Smooth muscle cell (in vitro differentiated cells): ENCODE measurements around the gene TEAD4. TPM values are rescaled to one million over a fixed set of nuclear protein-coding genes. Genes with fewer than 3 reads are reported as not detected.

Experiments used
- DNase-seq: peaks from one replicate; lab custom pipeline; 2025; ENCODE audit not compliant: unreplicated experiment; lab: John Stamatoyannopoulos, UW
- H2AFZ ChIP-seq: fragments of 200-600 bp; sonication (generic); 2 replicates; pipeline ENCODE4 v1.6.0; 2016; ENCODE audit warnings: antibody characterized with exemption, low read depth, mild to moderate bottlenecking
- H3F3A ChIP-seq: fragments of 200-600 bp; sonication (generic); 2 replicates; pipeline ENCODE4 v1.6.0; 2017; ENCODE audit warnings: antibody characterized with exemption, low read depth
- H3K27ac ChIP-seq: fragments of 200-600 bp; sonication (generic); 2 replicates; pipeline ENCODE4 v1.5.1; 2016; ENCODE audit warnings: low read depth, mild to moderate bottlenecking
- H3K27me3 ChIP-seq: fragments of 200-600 bp; sonication (generic); 2 replicates; pipeline ENCODE4 v1.6.1; 2016; ENCODE audit warnings: low read depth, mild to moderate bottlenecking
- H3K36me3 ChIP-seq: fragments of 200-600 bp; sonication (generic); 2 replicates; pipeline ENCODE4 v1.5.1; 2016; ENCODE audit warnings: low read depth
- H3K4me1 ChIP-seq: fragments of 200-600 bp; sonication (generic); 2 replicates; pipeline ENCODE4 v1.5.1; 2016; ENCODE audit warnings: low read depth
- H3K4me2 ChIP-seq: fragments of 200-600 bp; sonication (generic); 2 replicates; pipeline ENCODE4 v1.6.0; 2016; ENCODE audit warnings: mild to moderate bottlenecking
- H3K4me3 ChIP-seq: fragments of 200-600 bp; sonication (generic); 2 replicates; pipeline ENCODE4 v1.5.1; 2016; ENCODE audit warnings: mild to moderate bottlenecking
- H3K79me2 ChIP-seq: fragments of 200-600 bp; sonication (generic); 2 replicates; pipeline ENCODE4 v1.6.0; 2016; ENCODE audit warnings: low read depth, mild to moderate bottlenecking
- H3K9ac ChIP-seq: fragments of 200-600 bp; sonication (generic); 2 replicates; pipeline ENCODE4 v1.6.0; 2016; ENCODE audit warnings: low read depth
- H3K9me3 ChIP-seq: fragments of 200-600 bp; sonication (generic); replicated peaks from 2 replicates; pipeline ENCODE4 v1.5.1; 2016; ENCODE audit warnings: low read depth
- H4K20me1 ChIP-seq: fragments of 200-600 bp; sonication (generic); 2 replicates; pipeline ENCODE4 v1.6.0; 2016; ENCODE audit warnings: low read depth
- CTCF ChIP-seq: fragments of 200-600 bp; sonication (generic); IDR thresholded peaks from 2 replicates; pipeline ENCODE4 v1.5.1; 2017; ENCODE audit warnings: borderline replicate concordance, mild to moderate bottlenecking, antibody characterized with exemption; ENCODE audit not compliant: insufficient read depth, poor library complexity, severe bottlenecking
- WGBS: methylation state at CpG from one replicate; pipeline ENCODE4 v1.1.7; 2016; ENCODE audit warnings: low lambda C conversion rate; 5-methylcytosine and 5-hydroxymethylcytosine counted together
- polyA plus RNA-seq: library from polyadenylated mRNA; unstranded; fragments of >200 nt; fragmentation: Nextera tagmentation; extraction: Ambion mirVana; gene quantifications from 2 replicates; pipeline ENCODE4 v1.2.1, GENCODE V29; 2016
- total RNA-seq: library from RNA; depleted of rRNA; stranded (reverse); fragments of >200 nt; gene quantifications from 2 replicates; pipeline ENCODE4 v1.2.3, GENCODE V29; 2014

The TEAD4 gene
- total and polyA plus RNA-seq, 2 experiments from 2014 or later, result 12.0 to 14.3 TPM

GRCh38 chr12:2957816-2958431 lies 1.3 kb upstream of the TEAD4 start:
- DNase-seq, result no peak
- no peak overlapping the region for H3K9ac ChIP-seq
- no peak overlapping the region for H3K27ac ChIP-seq
- WGBS, result 73% methylated on average over 11 of the region's 11 CpGs
- H3K27me3 ChIP-seq, result no peaks in the 10 kb centered on the region
- H3K79me2 ChIP-seq, result no peaks in the 10 kb centered on the region
- H3K9me3 ChIP-seq, result no peaks in the 10 kb centered on the region
- H2AFZ ChIP-seq, result no peak overlapping the region
- H4K20me1 ChIP-seq, result peaks cover 17% of the 10 kb centered on the region
- peaks cover 29% of the 10 kb centered on the region for H3K4me1 ChIP-seq
- H3K4me2 ChIP-seq, result peak overlapping the region; percentile 91
- H3K36me3 ChIP-seq, result no peaks in the 10 kb centered on the region
- peak overlapping the region; percentile 73 for H3K4me3 ChIP-seq
- H3F3A ChIP-seq, result peaks cover 18% of the 10 kb centered on the region
- TF ChIP-seq CTCF, result no peak

- H3K27ac ChIP-seq, result peak overlapping the region; percentile 70
- no peak for TF ChIP-seq CTCF
- peak overlapping the region; percentile 54 for H2AFZ ChIP-seq
- peaks cover 24% of the 10 kb centered on the region for H4K20me1 ChIP-seq
- H3K9ac ChIP-seq, result no peak overlapping the region
- 1% methylated on average over 27 of the region's 48 CpGs for whole genome bisulfite sequencing
- DNase-seq, result peak; percentile 52
- H3K4me2 ChIP-seq, result peak overlapping the region; percentile 91
- H3K79me2 ChIP-seq, result no peaks in the 10 kb centered on the region
- no peaks in the 10 kb centered on the region for H3K9me3 ChIP-seq
- H3K27me3 ChIP-seq, result no peaks in the 10 kb centered on the region
- peaks cover 18% of the 10 kb centered on the region for H3F3A ChIP-seq
- peaks cover 32% of the 10 kb centered on the region for H3K4me1 ChIP-seq
- H3K36me3 ChIP-seq, result no peaks in the 10 kb centered on the region
- H3K4me3 ChIP-seq, result peak overlapping the region; percentile 73
Measured at GRCh38 chr12:2958432-2959191, 585 bp upstream of the TEAD4 start.

- WGBS, result under 1% methylated on average over 58 of the region's 104 CpGs
- Histone ChIP-seq H3K4me3 (peak overlapping the region; percentile 73), H3K4me2 (peak overlapping the region; percentile 97), H3K27ac (peak overlapping the region; percentile 78), H4K20me1 (peaks cover 32% of the 10 kb centered on the region), H3K79me2 (peaks cover 5% of the 10 kb centered on the region), H3K27me3 (no peaks in the 10 kb centered on the region), H3K36me3 (no peaks in the 10 kb centered on the region), H3K9me3 (no peaks in the 10 kb centered on the region), H3K4me1 (peaks cover 37% of the 10 kb centered on the region), H3F3A (peaks cover 18% of the 10 kb centered on the region), H3K9ac (peak overlapping the region; percentile 60), H2AFZ (peak overlapping the region; percentile 85)
- TF ChIP-seq CTCF, result no peak
- DNase-seq, result peak; percentile 55
Measured at GRCh38 chr12:2959505-2960389, 550 bp downstream of the TEAD4 start.
